Thymus (tissue), 14 donors: Measurements from ENCODE around the gene ZNF655. TPM values are rescaled to one million over a fixed set of nuclear protein-coding genes. Genes with fewer than 3 reads are reported as not detected.

Source experiments
- DNase-seq, 9 donors: peaks; one replicate each; pipeline ENCODE4 v3.0.0-alpha.2; 2013; ENCODE audit warnings: low spot score in 9 of 9, low read depth in 6 of 9, missing footprints in 1 of 9
- H3K27ac ChIP-seq, 2 donors: one replicate each; pipeline ENCODE4 v1.5.1; 2013; ENCODE audit warnings: control low read depth in 1 of 2, low read depth in 1 of 2, low read length in 1 of 2, mild to moderate bottlenecking in 1 of 2, moderate library complexity in 1 of 2
- H3K27me3 ChIP-seq, 2 donors: one replicate each; pipeline ENCODE4 v1.5.1; 2013; ENCODE audit warnings: low read length in 1 of 2; ENCODE audit not compliant: control insufficient read depth in 2 of 2, insufficient read depth in 1 of 2
- H3K36me3 ChIP-seq, 2 donors: one replicate each; pipeline ENCODE4 v1.5.1; 2013; ENCODE audit warnings: low read length in 1 of 2, mild to moderate bottlenecking in 1 of 2, moderate library complexity in 1 of 2; ENCODE audit not compliant: control insufficient read depth in 2 of 2, insufficient read depth in 2 of 2
- H3K4me1 ChIP-seq, 2 donors: one replicate each; pipeline ENCODE4 v1.5.1; 2013; ENCODE audit warnings: low read length in 2 of 2; ENCODE audit not compliant: control insufficient read depth in 2 of 2, insufficient read depth in 2 of 2
- H3K4me3 ChIP-seq, 2 donors: one replicate each; pipeline ENCODE4 v1.5.1; 2013; ENCODE audit warnings: low read length in 2 of 2, control low read depth in 1 of 2, mild to moderate bottlenecking in 1 of 2
- H3K9me3 ChIP-seq, 2 donors: one replicate each; pipeline ENCODE4 v1.5.1; 2013; ENCODE audit warnings: low read length in 1 of 2, mild to moderate bottlenecking in 1 of 2; ENCODE audit not compliant: control insufficient read depth in 2 of 2, insufficient read depth in 1 of 2
- WGBS: extraction: QIAGEN DNeasy Blood & Tissue Kit; methylation state at CpG from one replicate; pipeline ENCODE4 v1.1.7; 2013; 5-methylcytosine and 5-hydroxymethylcytosine counted together
- long read RNA-seq, 10 donors: transcript quantifications; one replicate each; lab custom pipeline, GENCODE V29; 2026
- polyA plus RNA-seq: library from polyadenylated mRNA; stranded (reverse); fragments of 200-250 nt; gene quantifications from one replicate; pipeline ENCODE4 v1.2.3, GENCODE V29; 2013
- total RNA-seq: library from RNA; stranded (reverse); fragments of 120-200 nt; gene quantifications from one replicate; pipeline ENCODE4 v1.2.4, GENCODE V29; 2013
- donor health status: healthy.

ZNF655 gene
- 58.9 TPM for total RNA-seq
- 117 TPM for polyA plus RNA-seq
- long read RNA-seq, donor 1, partial matches to known transcripts, result 0 of 4 reads
- long read RNA-seq, donor 1, other reads (novel, unspliced or antisense), result 0 of 4 reads
- long read RNA-seq, donor 2, result 0 reads
- long read RNA-seq, donor 3, full-length matches to known transcripts, result 20 of 20 reads
- long read RNA-seq, donor 3, partial matches to known transcripts, result 0 of 20 reads
- long read RNA-seq, donor 3, other reads (novel, unspliced or antisense), result 0 of 20 reads
- long read RNA-seq, donor 4, partial matches to known transcripts, result 0 of 6 reads
- long read RNA-seq, donor 4, other reads (novel, unspliced or antisense), result 0 of 6 reads
- long read RNA-seq, donor 5, transcript ZNF655-201 (3 exons, 2,535 nt), result major isoform, 6 of 25 reads
- long read RNA-seq, donor 5, partial matches to known transcripts, result 5 of 25 reads
- long read RNA-seq, donor 5, other reads (novel, unspliced or antisense), result 0 of 25 reads
- long read RNA-seq, donor 6, full-length matches to known transcripts, result 14 of 14 reads
- long read RNA-seq, donor 6, partial matches to known transcripts, result 0 of 14 reads
- long read RNA-seq, donor 6, other reads (novel, unspliced or antisense), result 0 of 14 reads
- long read RNA-seq, donor 7, transcript ZNF655-203 (3 exons, 1,370 nt), result major isoform, 5 of 17 reads
- long read RNA-seq, donor 7, transcript ZNF655-222 (4 exons, 1,815 nt), result major isoform, 5 of 17 reads
- long read RNA-seq, donor 7, partial matches to known transcripts, result 0 of 17 reads
- long read RNA-seq, donor 7, other reads (novel, unspliced or antisense), result 0 of 17 reads
- long read RNA-seq, donor 8, partial matches to known transcripts, result 0 of 6 reads
- long read RNA-seq, donor 8, other reads (novel, unspliced or antisense), result 0 of 6 reads
- long read RNA-seq, donor 9, full-length matches to known transcripts, result 17 of 17 reads
- long read RNA-seq, donor 9, partial matches to known transcripts, result 0 of 17 reads
- long read RNA-seq, donor 9, other reads (novel, unspliced or antisense), result 0 of 17 reads
- long read RNA-seq, donor 10, full-length matches to known transcripts, result 8 of 8 reads
- long read RNA-seq, donor 10, partial matches to known transcripts, result 0 of 8 reads
- long read RNA-seq, donor 10, other reads (novel, unspliced or antisense), result 0 of 8 reads

- Histone ChIP-seq H3K36me3 (peaks cover 40 to 64% of the 10 kb centered on the region in 2 donors), H3K4me3 (peak within 1 kb of the TSS; percentile 96 to 100), H3K4me1 (peaks cover 19 to 29% of the 10 kb centered on the region in 2 donors), H3K27ac (peak within 1 kb of the TSS; percentile 98 to 99), H3K27me3 (no peaks in the 10 kb centered on the region), H3K9me3 (no peaks in the 10 kb centered on the region)
- peak; percentile 80 to 98 (median 92) for DNase-seq
- WGBS, result under 1% methylated on average over 73 of the region's 73 CpGs
Observed at GRCh38 chr7:99558306-99559174, at the start of gene ZNF655. Gene ZNF655, plus strand, starts transcription at chr7:99558642. Its CDS starts 1,918 bp downstream, at chr7:99560560.

- WGBS, result 98% methylated on average over 1 of the region's 1 CpG
Observed at GRCh38 chr7:99514050-99514449, 44.4 kb upstream of the ZNF655 start.

GRCh38 chr7:99521399-99521798 is 37.0 kb upstream of the ZNF655 start:
- Histone ChIP-seq H3K9me3 (no peaks in the 10 kb centered on the region), H3K36me3 (peaks cover 26 to 31% of the 10 kb centered on the region in 2 donors), H3K27me3 (no peaks in the 10 kb centered on the region), H3K4me1 (no peaks in the 10 kb centered on the region), H3K27ac (no peak overlapping the region), H3K4me3 (no peak overlapping the region)
- DNase-seq, result no peak
- WGBS, result 97% methylated on average over 3 of the region's 3 CpGs

More at GRCh38 chr7:99514050-99514449, 44.4 kb upstream of the ZNF655 start:
- H3K36me3 ChIP-seq, result peaks cover 24 to 42% of the 10 kb centered on the region in 2 donors
- no peak overlapping the region for H3K27ac ChIP-seq
- H3K4me3 ChIP-seq, result no peak overlapping the region
- no peaks in the 10 kb centered on the region for H3K4me1 ChIP-seq
- H3K27me3 ChIP-seq, result no peaks in the 10 kb centered on the region
- no peaks in the 10 kb centered on the region for H3K9me3 ChIP-seq
- DNase-seq, result no peak

- H3K4me1 ChIP-seq, result no peaks in the 10 kb centered on the region
- WGBS, result 98% methylated on average over 21 of the region's 21 CpGs
- no peak overlapping the region for H3K27ac ChIP-seq
- H3K9me3 ChIP-seq, result peaks cover 0 to 19% of the 10 kb centered on the region in 2 donors
- no peak overlapping the region for H3K4me3 ChIP-seq
- no peaks in the 10 kb centered on the region for H3K27me3 ChIP-seq
- peaks cover 30 to 47% of the 10 kb centered on the region in 2 donors for H3K36me3 ChIP-seq
- DNase-seq, result peak in 1 of 9 donors; percentile 25
Observed at GRCh38 chr7:99525713-99526440, 32.6 kb upstream of the ZNF655 start.

- H3K4me1 ChIP-seq, result no peaks in the 10 kb centered on the region
- H3K4me3 ChIP-seq, result no peak overlapping the region
- WGBS, result 98% methylated on average over 12 of the region's 12 CpGs
- DNase-seq, result no peak
- H3K36me3 ChIP-seq, result peaks cover 45 to 55% of the 10 kb centered on the region in 2 donors
- peaks cover 13 to 59% of the 10 kb centered on the region in 2 donors for H3K9me3 ChIP-seq
- no peaks in the 10 kb centered on the region for H3K27me3 ChIP-seq
- no peak overlapping the region for H3K27ac ChIP-seq
Observed at GRCh38 chr7:99531354-99531765, 27.1 kb upstream of the ZNF655 start.

GRCh38 chr7:99535667-99536066 is 22.8 kb upstream of the ZNF655 start:
- Histone ChIP-seq H3K4me3 (no peak overlapping the region), H3K27me3 (no peaks in the 10 kb centered on the region), H3K4me1 (no peaks in the 10 kb centered on the region), H3K27ac (no peak overlapping the region), H3K9me3 (peaks cover 16 to 56% of the 10 kb centered on the region in 2 donors), H3K36me3 (peaks cover 23 to 24% of the 10 kb centered on the region in 2 donors)
- no peak for DNase-seq
- WGBS, result 95% methylated on average over 2 of the region's 2 CpGs

GRCh38 chr7:99539213-99539811 is 19.1 kb upstream of the ZNF655 start:
- Histone ChIP-seq H3K4me1 (no peaks in the 10 kb centered on the region), H3K9me3 (peaks cover 5 to 64% of the 10 kb centered on the region in 2 donors)
- 83% methylated on average over 7 of the region's 7 CpGs for WGBS

More at GRCh38 chr7:99539213-99539811, 19.1 kb upstream of the ZNF655 start:
- no peak overlapping the region for H3K4me3 ChIP-seq
- no peaks in the 10 kb centered on the region for H3K27me3 ChIP-seq
- DNase-seq, result no peak
- peaks cover 0 to 7% of the 10 kb centered on the region in 2 donors for H3K36me3 ChIP-seq
- H3K27ac ChIP-seq, result no peak overlapping the region
